Fibroblast of lung (primary cell): ENCODE results near the gene MSH3. TPM values are rescaled to one million over a fixed set of nuclear protein-coding genes. Genes with fewer than 3 reads are reported as not detected.
A peak's percentile ranks its signal among the peaks of the same experiment; 100 is the strongest.

Source experiments
- DNase-seq, 2 donors: peaks; one replicate each; pipeline versions ENCODE4 v3.0.0 to v3.0.0-alpha.2; 2010; ENCODE audit warnings: low read depth in 2 of 2
- H2AFZ ChIP-seq: 2 replicates; pipeline ENCODE4 v1.5.1; 2012; ENCODE audit warnings: low read length, control low read depth, inconsistent platforms
- H3K27ac ChIP-seq: 2 replicates; pipeline ENCODE4 v1.5.1; 2011; ENCODE audit warnings: low read length, control low read depth; ENCODE audit not compliant: insufficient read depth
- H3K27me3 ChIP-seq: 2 replicates; pipeline ENCODE4 v1.5.1; 2011; ENCODE audit warnings: mild to moderate bottlenecking, low read length; ENCODE audit not compliant: control insufficient read depth, insufficient read depth
- H3K36me3 ChIP-seq: 2 replicates; pipeline ENCODE4 v1.5.1; 2011; ENCODE audit warnings: low read length; ENCODE audit not compliant: control insufficient read depth, insufficient read depth
- H3K4me1 ChIP-seq: 2 replicates; pipeline ENCODE4 v1.5.1; 2011; ENCODE audit warnings: low read length; ENCODE audit not compliant: control insufficient read depth, insufficient read depth; ENCODE audit errors: extremely low read depth
- H3K4me2 ChIP-seq: 2 replicates; pipeline ENCODE4 v1.5.1; 2011; ENCODE audit warnings: low read length, control low read depth; ENCODE audit not compliant: insufficient read depth; ENCODE audit errors: extremely low read depth
- H3K4me3 ChIP-seq, 4 experiments: fragments of 200-600 bp in 1 of 4; sonication (generic) in 1 of 4; replicated peaks in 1 of 4; 2 replicates each; pipeline ENCODE4 v1.5.1; 2011 to 2016; ENCODE audit warnings: low read length in 4 of 4, low read depth in 3 of 4, mild to moderate bottlenecking in 3 of 4, control low read depth in 2 of 4, inconsistent platforms in 1 of 4, mixed read lengths in 1 of 4; ENCODE audit not compliant: insufficient read depth in 1 of 4; ENCODE audit errors: control extremely low read depth in 1 of 4
- H3K79me2 ChIP-seq: 2 replicates; pipeline ENCODE4 v1.5.1; 2012; ENCODE audit warnings: mild to moderate bottlenecking, low read length, inconsistent platforms; ENCODE audit not compliant: control insufficient read depth, insufficient read depth
- H3K9ac ChIP-seq: 2 replicates; pipeline ENCODE4 v1.5.1; 2011; ENCODE audit warnings: mild to moderate bottlenecking, low read length, control low read depth; ENCODE audit not compliant: insufficient read depth
- H3K9me3 ChIP-seq: 2 replicates; pipeline ENCODE4 v1.5.1; 2012; ENCODE audit warnings: low read depth, low read length; ENCODE audit not compliant: control insufficient read depth, insufficient read depth
- H4K20me1 ChIP-seq: 2 replicates; pipeline ENCODE4 v1.5.1; 2011; ENCODE audit warnings: low read length; ENCODE audit not compliant: control insufficient read depth, insufficient read depth; ENCODE audit errors: extremely low read depth
- EZH2 ChIP-seq: IDR thresholded peaks from 2 replicates; pipeline ENCODE4 v1.5.1; 2012; ENCODE audit warnings: low read length, control low read depth, mild to moderate bottlenecking; ENCODE audit errors: missing control alignments
- polyA plus RNA-seq, 2 donors: library from polyadenylated mRNA; depleted of rRNA in 1 of 2; stranded (reverse) in 1 of 2; unstranded in 1 of 2; fragments of >200 nt; gene quantifications; 2 replicates each; pipeline ENCODE4 v1.2.1, GENCODE V29; 2011 to 2012; ENCODE audit warnings: missing spikeins in 1 of 2
- total RNA-seq: library from RNA; depleted of rRNA; stranded (reverse); fragments of >200 nt; gene quantifications from 2 replicates; pipeline ENCODE4 v1.2.1, GENCODE V29; 2014
- TF ChIP-seq, protein P1 (sequence below), 2 donors: IDR thresholded peaks in 1 of 2; conservative IDR thresholded peaks in 1 of 2; 1 replicate in 1 of 2; 2 replicates in 1 of 2; pipeline ENCODE4 v1.5.1; 2011 to 2012; ENCODE audit warnings: low read length in 2 of 2, control low read depth in 1 of 2, inconsistent platforms in 1 of 2, low read depth in 1 of 2, mild to moderate bottlenecking in 1 of 2

The MSH3 gene
- total and polyA plus RNA-seq, 2 donors (not counting 1 experiment from before 2014, with no cell fraction given): 9.1 to 14.4 TPM

DNA sequence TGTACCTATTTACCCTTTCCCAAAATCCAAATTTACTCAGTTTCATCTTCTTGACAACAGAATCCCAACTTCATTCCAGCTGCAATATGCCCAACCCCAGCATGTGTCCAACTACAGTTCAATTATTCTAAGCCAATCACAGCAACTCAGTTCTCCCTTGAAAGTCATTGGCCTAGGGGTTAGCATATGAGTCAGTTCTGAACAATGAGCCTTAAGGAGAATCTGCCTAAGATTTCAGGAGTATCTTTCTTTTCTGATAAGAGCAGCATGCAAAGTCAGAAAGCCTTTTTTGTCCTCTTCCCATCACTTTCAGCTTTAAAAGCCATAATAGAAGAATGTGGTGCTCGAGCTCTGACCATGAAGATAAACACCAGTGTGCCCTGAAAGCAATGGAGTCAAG lies 261.3 kb downstream of the MSH3 start:
- Histone ChIP-seq H3K4me2 (no peak overlapping the region), H3K9ac (no peak overlapping the region), H3K27ac (no peak overlapping the region), H3K4me3 (no peak overlapping the region), H3K9me3 (no peaks in the 10 kb centered on the region), H4K20me1 (no peaks in the 10 kb centered on the region), H3K4me1 (no peaks in the 10 kb centered on the region), H3K79me2 (no peaks in the 10 kb centered on the region), H3K36me3 (no peaks in the 10 kb centered on the region), H3K27me3 (no peaks in the 10 kb centered on the region), H2AFZ (no peak overlapping the region)
- DNase-seq: peak in 1 of 2 donors; percentile 15
- no peak for TF ChIP-seq EZH2
- TF ChIP-seq, protein P1, sequence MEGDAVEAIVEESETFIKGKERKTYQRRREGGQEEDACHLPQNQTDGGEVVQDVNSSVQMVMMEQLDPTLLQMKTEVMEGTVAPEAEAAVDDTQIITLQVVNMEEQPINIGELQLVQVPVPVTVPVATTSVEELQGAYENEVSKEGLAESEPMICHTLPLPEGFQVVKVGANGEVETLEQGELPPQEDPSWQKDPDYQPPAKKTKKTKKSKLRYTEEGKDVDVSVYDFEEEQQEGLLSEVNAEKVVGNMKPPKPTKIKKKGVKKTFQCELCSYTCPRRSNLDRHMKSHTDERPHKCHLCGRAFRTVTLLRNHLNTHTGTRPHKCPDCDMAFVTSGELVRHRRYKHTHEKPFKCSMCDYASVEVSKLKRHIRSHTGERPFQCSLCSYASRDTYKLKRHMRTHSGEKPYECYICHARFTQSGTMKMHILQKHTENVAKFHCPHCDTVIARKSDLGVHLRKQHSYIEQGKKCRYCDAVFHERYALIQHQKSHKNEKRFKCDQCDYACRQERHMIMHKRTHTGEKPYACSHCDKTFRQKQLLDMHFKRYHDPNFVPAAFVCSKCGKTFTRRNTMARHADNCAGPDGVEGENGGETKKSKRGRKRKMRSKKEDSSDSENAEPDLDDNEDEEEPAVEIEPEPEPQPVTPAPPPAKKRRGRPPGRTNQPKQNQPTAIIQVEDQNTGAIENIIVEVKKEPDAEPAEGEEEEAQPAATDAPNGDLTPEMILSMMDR (conservative IDR thresholded peaks at IDR 0.05 in 1 of 2, IDR thresholded peaks at IDR 0.05 in 1 of 2; ENCODE audit: low read depth in 1 of 2, low read length in 2 of 2): no peak

DNA sequence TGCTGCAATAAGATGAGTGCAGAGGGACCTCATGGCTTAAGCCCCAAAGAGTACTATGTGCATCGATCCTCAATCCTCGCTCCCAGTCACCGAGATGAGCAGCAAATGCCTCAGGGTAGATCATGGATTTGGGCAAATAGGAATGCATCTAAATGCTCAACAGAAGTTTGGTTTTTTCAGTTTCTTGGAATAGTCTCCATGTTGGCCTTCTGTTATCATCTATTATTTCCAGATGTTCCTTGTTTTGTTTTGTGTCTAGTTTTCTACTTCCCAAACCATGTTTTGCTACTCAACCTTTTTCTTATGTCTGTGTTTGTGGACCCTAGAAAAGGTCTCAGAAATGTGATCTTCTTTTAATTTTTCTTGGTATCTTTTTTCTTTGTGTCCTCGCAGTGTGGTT lies 262.2 kb downstream of the MSH3 start:
- TF ChIP-seq EZH2: no peak
- TF ChIP-seq, protein P1 (conservative IDR thresholded peaks at IDR 0.05 in 1 of 2, IDR thresholded peaks at IDR 0.05 in 1 of 2; ENCODE audit: low read depth in 1 of 2, low read length in 2 of 2): no peak
- no peaks in the 10 kb centered on the region for H4K20me1 ChIP-seq
- no peaks in the 10 kb centered on the region for H3K4me1 ChIP-seq
- no peaks in the 10 kb centered on the region for H3K27me3 ChIP-seq
- H3K9ac ChIP-seq: no peak overlapping the region
- H3K36me3 ChIP-seq: no peaks in the 10 kb centered on the region
- no peaks in the 10 kb centered on the region for H3K9me3 ChIP-seq
- H3K79me2 ChIP-seq: no peaks in the 10 kb centered on the region
- no peak for DNase-seq
- H2AFZ ChIP-seq: no peak overlapping the region
- no peak overlapping the region for H3K27ac ChIP-seq
- H3K4me3 ChIP-seq: no peak overlapping the region
- H3K4me2 ChIP-seq: no peak overlapping the region

DNA sequence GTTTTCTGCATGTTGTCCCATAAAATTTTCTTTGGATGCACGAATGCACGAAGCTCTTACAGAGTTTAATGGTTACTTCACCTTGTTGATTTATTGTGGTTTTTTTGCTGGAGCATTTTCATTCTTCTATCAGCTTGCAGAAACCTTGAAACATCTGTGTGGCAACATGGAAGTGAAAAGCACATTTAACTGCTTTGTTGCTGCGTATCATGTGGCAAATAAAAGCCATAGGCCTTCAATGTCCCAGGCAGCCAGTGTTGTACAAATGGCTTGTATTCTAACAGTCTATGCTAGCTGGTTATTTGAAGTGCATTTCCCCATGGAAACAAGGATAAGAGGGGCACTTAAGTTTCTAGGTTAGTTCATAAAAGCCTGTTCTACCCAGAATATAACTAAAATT lies 263.2 kb downstream of the MSH3 start:
- Histone ChIP-seq H3K9ac (no peak overlapping the region), H3K9me3 (no peaks in the 10 kb centered on the region), H2AFZ (no peak overlapping the region), H3K4me1 (no peaks in the 10 kb centered on the region), H3K36me3 (no peaks in the 10 kb centered on the region), H3K4me3 (no peak overlapping the region), H3K27me3 (no peaks in the 10 kb centered on the region), H3K4me2 (no peak overlapping the region), H3K79me2 (no peaks in the 10 kb centered on the region), H3K27ac (no peak overlapping the region), H4K20me1 (no peaks in the 10 kb centered on the region)
- DNase-seq: no peak
- TF ChIP-seq, protein P1 (conservative IDR thresholded peaks at IDR 0.05 in 1 of 2, IDR thresholded peaks at IDR 0.05 in 1 of 2; ENCODE audit: low read depth in 1 of 2, low read length in 2 of 2): no peak
- no peak for TF ChIP-seq EZH2
